ENCODE results near the gene ZNF444. TPM values are rescaled to one million over a fixed set of nuclear protein-coding genes. Genes with fewer than 3 reads are reported as not detected.
A peak's percentile ranks its signal among the peaks of the same experiment; 100 is the strongest.

Gene ZNF444
- total RNA-seq, 1 experiment from 2014 or later: 31.7 TPM

DNA sequence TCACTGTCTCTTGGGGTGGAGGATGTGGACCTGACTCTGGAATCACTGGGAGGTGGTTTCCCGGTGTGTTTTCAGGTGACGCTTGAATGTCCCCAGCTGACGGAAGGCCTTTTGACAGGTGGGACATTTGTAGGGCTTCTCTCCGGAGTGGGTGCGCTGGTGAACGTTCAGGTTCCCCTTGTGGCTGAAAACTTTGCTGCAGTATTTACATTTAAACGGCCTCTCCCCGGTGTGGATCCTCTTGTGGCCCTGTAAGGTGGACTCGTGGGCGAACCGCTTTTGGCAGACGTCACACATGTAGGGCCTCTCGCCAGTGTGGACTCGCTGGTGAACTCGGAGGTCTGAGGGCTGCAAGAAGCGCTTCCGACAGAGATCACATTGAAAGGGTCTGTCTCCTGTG, 48.7 kb downstream of the ZNF444 start:
- no peaks in the 10 kb centered on the region for H3K79me2 ChIP-seq (ENCODE audit: insufficient read depth, low read length)
- CTCF ChIA-PET: interaction anchor here (1.6 kb wide), 1 partner anchor 64 kb away, joined by 4 read pairs; no protein-coding TSS in a partner anchor
- TF ChIP-seq, protein P1, sequence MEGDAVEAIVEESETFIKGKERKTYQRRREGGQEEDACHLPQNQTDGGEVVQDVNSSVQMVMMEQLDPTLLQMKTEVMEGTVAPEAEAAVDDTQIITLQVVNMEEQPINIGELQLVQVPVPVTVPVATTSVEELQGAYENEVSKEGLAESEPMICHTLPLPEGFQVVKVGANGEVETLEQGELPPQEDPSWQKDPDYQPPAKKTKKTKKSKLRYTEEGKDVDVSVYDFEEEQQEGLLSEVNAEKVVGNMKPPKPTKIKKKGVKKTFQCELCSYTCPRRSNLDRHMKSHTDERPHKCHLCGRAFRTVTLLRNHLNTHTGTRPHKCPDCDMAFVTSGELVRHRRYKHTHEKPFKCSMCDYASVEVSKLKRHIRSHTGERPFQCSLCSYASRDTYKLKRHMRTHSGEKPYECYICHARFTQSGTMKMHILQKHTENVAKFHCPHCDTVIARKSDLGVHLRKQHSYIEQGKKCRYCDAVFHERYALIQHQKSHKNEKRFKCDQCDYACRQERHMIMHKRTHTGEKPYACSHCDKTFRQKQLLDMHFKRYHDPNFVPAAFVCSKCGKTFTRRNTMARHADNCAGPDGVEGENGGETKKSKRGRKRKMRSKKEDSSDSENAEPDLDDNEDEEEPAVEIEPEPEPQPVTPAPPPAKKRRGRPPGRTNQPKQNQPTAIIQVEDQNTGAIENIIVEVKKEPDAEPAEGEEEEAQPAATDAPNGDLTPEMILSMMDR (IDR thresholded peaks at IDR 0.05 in 2 of 3, conservative IDR thresholded peaks at IDR 0.05 in 1 of 3; ENCODE audit: borderline replicate concordance in 1 of 3, insufficient read depth in 1 of 3, low read depth in 2 of 3, low read length in 2 of 3): 0 out of 6 replicates have a peak, but pooled peaks of 1 of the 3 experiments have one; percentile 11
- TF ChIP-seq, protein P2, sequence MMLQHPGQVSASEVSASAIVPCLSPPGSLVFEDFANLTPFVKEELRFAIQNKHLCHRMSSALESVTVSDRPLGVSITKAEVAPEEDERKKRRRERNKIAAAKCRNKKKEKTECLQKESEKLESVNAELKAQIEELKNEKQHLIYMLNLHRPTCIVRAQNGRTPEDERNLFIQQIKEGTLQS (IDR thresholded peaks at IDR 0.05): no peak
- no peaks in the 10 kb centered on the region for H3K4me1 ChIP-seq (ENCODE audit: control insufficient read depth in 1 of 2, insufficient read depth in 2 of 2, low read length in 2 of 2)
- intact Hi-C loops (cut with micrococcal nuclease): no loop called here
- H3K4me3 ChIP-seq (replicated peaks in 1 of 2; ENCODE audit: low read depth in 1 of 2, low read length in 2 of 2): no peak overlapping the region
- POLR2A ChIA-PET: no interaction called here
- H3K9me2 ChIP-seq (ENCODE audit: insufficient read depth): no peaks in the 10 kb centered on the region
- H3K27me3 ChIP-seq (ENCODE audit: insufficient read depth, low read length): no peaks in the 10 kb centered on the region
- ATAC-seq: 0 out of 2 replicates have a peak, but pooled peaks have one; percentile 47
- no peak overlapping the region for H3K27ac ChIP-seq (ENCODE audit: low read depth, low read length)
- H3K4me2 ChIP-seq (ENCODE audit: low read length): no peak overlapping the region
- BruUV-seq (replicated peaks): no TSS peak
- H3K36me3 ChIP-seq (ENCODE audit: control insufficient read depth in 1 of 2, insufficient read depth in 2 of 2, low read length in 2 of 2): no peaks in the 10 kb centered on the region
- no peaks in the 10 kb centered on the region for H3K9me3 ChIP-seq (ENCODE audit: control insufficient read depth in 1 of 2, insufficient read depth in 1 of 2, low read depth in 1 of 2, low read length in 2 of 2)
- no peaks in the 10 kb centered on the region for H4K20me1 ChIP-seq (ENCODE audit: insufficient read depth)
- no peak for DNase-seq (ENCODE audit: low read depth, low spot score)
- no peak overlapping the region for H3K9ac ChIP-seq (ENCODE audit: low read length)
- H2AFZ ChIP-seq (ENCODE audit: low read depth, low read length, poor library complexity, severe bottlenecking): no peak overlapping the region
- RAD21 ChIA-PET (ENCODE audit: low non-redundant PET in 1 of 2, low total read pairs in 2 of 2, uncharacterized antibody in 2 of 2, unreplicated experiment in 2 of 2): no interaction called here

DNA sequence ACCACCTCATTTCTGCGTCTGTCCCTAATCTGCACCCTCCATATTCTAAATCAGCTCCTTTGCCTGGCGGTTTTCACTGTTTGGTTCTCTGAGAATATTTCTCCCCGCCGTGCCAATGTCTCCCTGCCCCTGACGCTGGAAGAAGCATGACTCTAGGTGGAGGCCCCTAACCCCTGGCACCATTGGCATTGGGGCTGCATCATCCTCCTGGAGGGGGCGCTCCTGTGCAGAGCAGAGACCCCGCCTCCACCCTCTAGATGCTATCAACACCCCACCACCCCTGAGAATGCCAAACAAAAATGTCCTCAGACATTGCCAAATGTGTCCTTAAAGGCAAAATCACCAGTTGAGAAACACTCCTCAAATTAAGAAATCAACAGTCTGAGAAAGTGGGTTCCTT, 50.0 kb downstream of the ZNF444 start:
- ATAC-seq: no peak
- ChIA-PET RAD21 (ENCODE audit: low non-redundant PET in 1 of 2, low total read pairs in 2 of 2, uncharacterized antibody in 2 of 2, unreplicated experiment in 2 of 2) (no interaction called here), POLR2A (no interaction called here)
- TF ChIP-seq, protein P3, sequence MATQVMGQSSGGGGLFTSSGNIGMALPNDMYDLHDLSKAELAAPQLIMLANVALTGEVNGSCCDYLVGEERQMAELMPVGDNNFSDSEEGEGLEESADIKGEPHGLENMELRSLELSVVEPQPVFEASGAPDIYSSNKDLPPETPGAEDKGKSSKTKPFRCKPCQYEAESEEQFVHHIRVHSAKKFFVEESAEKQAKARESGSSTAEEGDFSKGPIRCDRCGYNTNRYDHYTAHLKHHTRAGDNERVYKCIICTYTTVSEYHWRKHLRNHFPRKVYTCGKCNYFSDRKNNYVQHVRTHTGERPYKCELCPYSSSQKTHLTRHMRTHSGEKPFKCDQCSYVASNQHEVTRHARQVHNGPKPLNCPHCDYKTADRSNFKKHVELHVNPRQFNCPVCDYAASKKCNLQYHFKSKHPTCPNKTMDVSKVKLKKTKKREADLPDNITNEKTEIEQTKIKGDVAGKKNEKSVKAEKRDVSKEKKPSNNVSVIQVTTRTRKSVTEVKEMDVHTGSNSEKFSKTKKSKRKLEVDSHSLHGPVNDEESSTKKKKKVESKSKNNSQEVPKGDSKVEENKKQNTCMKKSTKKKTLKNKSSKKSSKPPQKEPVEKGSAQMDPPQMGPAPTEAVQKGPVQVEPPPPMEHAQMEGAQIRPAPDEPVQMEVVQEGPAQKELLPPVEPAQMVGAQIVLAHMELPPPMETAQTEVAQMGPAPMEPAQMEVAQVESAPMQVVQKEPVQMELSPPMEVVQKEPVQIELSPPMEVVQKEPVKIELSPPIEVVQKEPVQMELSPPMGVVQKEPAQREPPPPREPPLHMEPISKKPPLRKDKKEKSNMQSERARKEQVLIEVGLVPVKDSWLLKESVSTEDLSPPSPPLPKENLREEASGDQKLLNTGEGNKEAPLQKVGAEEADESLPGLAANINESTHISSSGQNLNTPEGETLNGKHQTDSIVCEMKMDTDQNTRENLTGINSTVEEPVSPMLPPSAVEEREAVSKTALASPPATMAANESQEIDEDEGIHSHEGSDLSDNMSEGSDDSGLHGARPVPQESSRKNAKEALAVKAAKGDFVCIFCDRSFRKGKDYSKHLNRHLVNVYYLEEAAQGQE (IDR thresholded peaks at IDR 0.05; ENCODE audit: low read depth): no peak
- TF ChIP-seq, protein P1 (IDR thresholded peaks at IDR 0.05 in 2 of 3, conservative IDR thresholded peaks at IDR 0.05 in 1 of 3; ENCODE audit: borderline replicate concordance in 1 of 3, insufficient read depth in 1 of 3, low read depth in 2 of 3, low read length in 2 of 3): peak in 1 of 3 experiments; percentile 14; a peak in 1 of 6 replicates
- TF ChIP-seq POLR2AphosphoS5 (IDR thresholded peaks at IDR 0.05; ENCODE audit: low read depth, low read length) (no peak), SIN3A (IDR thresholded peaks at IDR 0.05; ENCODE audit: low read depth) (no peak), POLR2A (IDR thresholded peaks at IDR 0.05; ENCODE audit: borderline replicate concordance, extremely low read depth, insufficient read depth, insufficient read length) (no peak), RAD21 (IDR thresholded peaks at IDR 0.05; ENCODE audit: low read depth) (no peak)
- TF ChIP-seq, protein P4, sequence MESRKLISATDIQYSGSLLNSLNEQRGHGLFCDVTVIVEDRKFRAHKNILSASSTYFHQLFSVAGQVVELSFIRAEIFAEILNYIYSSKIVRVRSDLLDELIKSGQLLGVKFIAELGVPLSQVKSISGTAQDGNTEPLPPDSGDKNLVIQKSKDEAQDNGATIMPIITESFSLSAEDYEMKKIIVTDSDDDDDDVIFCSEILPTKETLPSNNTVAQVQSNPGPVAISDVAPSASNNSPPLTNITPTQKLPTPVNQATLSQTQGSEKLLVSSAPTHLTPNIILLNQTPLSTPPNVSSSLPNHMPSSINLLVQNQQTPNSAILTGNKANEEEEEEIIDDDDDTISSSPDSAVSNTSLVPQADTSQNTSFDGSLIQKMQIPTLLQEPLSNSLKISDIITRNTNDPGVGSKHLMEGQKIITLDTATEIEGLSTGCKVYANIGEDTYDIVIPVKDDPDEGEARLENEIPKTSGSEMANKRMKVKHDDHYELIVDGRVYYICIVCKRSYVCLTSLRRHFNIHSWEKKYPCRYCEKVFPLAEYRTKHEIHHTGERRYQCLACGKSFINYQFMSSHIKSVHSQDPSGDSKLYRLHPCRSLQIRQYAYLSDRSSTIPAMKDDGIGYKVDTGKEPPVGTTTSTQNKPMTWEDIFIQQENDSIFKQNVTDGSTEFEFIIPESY (IDR thresholded peaks at IDR 0.05; ENCODE audit: extremely low read depth, insufficient replicate concordance, low read length): no peak

More for the DNA sequence above, 50.0 kb downstream of the ZNF444 start:
- CTCF ChIA-PET: no interaction called here
- Histone ChIP-seq H2AFZ (ENCODE audit: low read depth, low read length, poor library complexity, severe bottlenecking) (no peak overlapping the region), H3K27ac (ENCODE audit: low read depth, low read length) (no peak overlapping the region), H3K36me3 (ENCODE audit: control insufficient read depth in 1 of 2, insufficient read depth in 2 of 2, low read length in 2 of 2) (no peaks in the 10 kb centered on the region), H3K9ac (ENCODE audit: low read length) (no peak overlapping the region), H3K4me2 (ENCODE audit: low read length) (no peak overlapping the region), H4K20me1 (ENCODE audit: insufficient read depth) (no peaks in the 10 kb centered on the region), H3K9me2 (ENCODE audit: insufficient read depth) (no peaks in the 10 kb centered on the region), H3K4me3 (replicated peaks in 1 of 2; ENCODE audit: low read depth in 1 of 2, low read length in 2 of 2) (no peak overlapping the region), H3K4me1 (ENCODE audit: control insufficient read depth in 1 of 2, insufficient read depth in 2 of 2, low read length in 2 of 2) (no peaks in the 10 kb centered on the region), H3K79me2 (ENCODE audit: insufficient read depth, low read length) (no peaks in the 10 kb centered on the region), H3K27me3 (ENCODE audit: insufficient read depth, low read length) (no peaks in the 10 kb centered on the region), H3K9me3 (ENCODE audit: control insufficient read depth in 1 of 2, insufficient read depth in 1 of 2, low read depth in 1 of 2, low read length in 2 of 2) (no peaks in the 10 kb centered on the region)
- no peak for DNase-seq (ENCODE audit: low read depth, low spot score)
- BruUV-seq (replicated peaks): no TSS peak
- intact Hi-C loops (cut with micrococcal nuclease): no loop called here
